Astrocyte (in vitro differentiated cells and primary cell): ENCODE measurements around the gene BBIP1. TPM values are rescaled to one million over a fixed set of nuclear protein-coding genes. Genes with fewer than 3 reads are reported as not detected.

Experiments
- DNase-seq: peaks from one replicate; pipeline ENCODE4 v3.0.0-alpha.2; 2010; ENCODE audit warnings: low read depth
- FAIRE-seq: peaks from 2 replicates; lab custom pipeline; 2011; peaks lifted over from hg19 to GRCh38; lab: Jason Lieb, UNC
- H2AFZ ChIP-seq: 2 replicates; pipeline ENCODE4 v1.6.0; 2012; ENCODE audit warnings: low read depth, low read length, inconsistent platforms
- H3K27ac ChIP-seq: 2 replicates; pipeline ENCODE4 v1.5.1; 2011; ENCODE audit warnings: low read depth, low read length, inconsistent platforms
- H3K27me3 ChIP-seq: 2 replicates; pipeline ENCODE4 v1.6.0; 2011; ENCODE audit warnings: low read length, inconsistent platforms; ENCODE audit not compliant: insufficient read depth
- H3K36me3 ChIP-seq: 2 replicates; pipeline ENCODE4 v1.5.1; 2011; ENCODE audit warnings: low read length, inconsistent platforms; ENCODE audit not compliant: insufficient read depth
- H3K4me1 ChIP-seq: 2 replicates; pipeline ENCODE4 v1.5.1; 2011; ENCODE audit warnings: low read length, inconsistent platforms; ENCODE audit not compliant: insufficient read depth
- H3K4me2 ChIP-seq: 2 replicates; pipeline ENCODE4 v1.6.0; 2012; ENCODE audit warnings: low read length, inconsistent platforms
- H3K4me3 ChIP-seq: 2 replicates; pipeline ENCODE4 v1.5.1; 2011; ENCODE audit warnings: low read depth, mild to moderate bottlenecking, low read length, inconsistent platforms; ENCODE audit not compliant: insufficient read depth
- H3K79me2 ChIP-seq: 2 replicates; pipeline ENCODE4 v1.6.0; 2012; ENCODE audit warnings: mild to moderate bottlenecking, low read length, inconsistent platforms; ENCODE audit not compliant: insufficient read depth
- H3K9ac ChIP-seq: 2 replicates; pipeline ENCODE4 v1.6.0; 2012; ENCODE audit warnings: mild to moderate bottlenecking, low read length, inconsistent platforms
- H3K9me3 ChIP-seq: 2 replicates; pipeline ENCODE4 v1.5.1; 2012; ENCODE audit warnings: low read depth, mild to moderate bottlenecking, low read length, inconsistent platforms; ENCODE audit not compliant: insufficient read depth
- H4K20me1 ChIP-seq: 2 replicates; pipeline ENCODE4 v1.6.0; 2012; ENCODE audit warnings: low read length, inconsistent platforms; ENCODE audit not compliant: insufficient read depth
- H3K27ac Mint-ChIP-seq: one replicate; pipeline ENCODE4 v1.8.0; 2021; ENCODE audit warnings: mild to moderate bottlenecking, mixed read lengths; ENCODE audit not compliant: unreplicated experiment
- H3K27me3 Mint-ChIP-seq: one replicate; pipeline ENCODE4 v1.8.0; 2021; ENCODE audit warnings: low read depth, mixed read lengths; ENCODE audit not compliant: unreplicated experiment
- H3K36me3 Mint-ChIP-seq: one replicate; pipeline ENCODE4 v1.8.0; 2021; ENCODE audit warnings: low read depth, mixed read lengths; ENCODE audit not compliant: unreplicated experiment
- H3K4me1 Mint-ChIP-seq: one replicate; pipeline ENCODE4 v1.8.0; 2021; ENCODE audit warnings: low read depth, mixed read lengths; ENCODE audit not compliant: unreplicated experiment
- H3K4me3 Mint-ChIP-seq: one replicate; pipeline ENCODE4 v1.8.0; 2021; ENCODE audit warnings: mild to moderate bottlenecking, moderate library complexity, mixed read lengths; ENCODE audit not compliant: unreplicated experiment
- H3K9me3 Mint-ChIP-seq: one replicate; pipeline ENCODE4 v1.8.0; 2021; ENCODE audit warnings: mild to moderate bottlenecking, mixed read lengths; ENCODE audit not compliant: unreplicated experiment
- EZH2 ChIP-seq: IDR thresholded peaks from 2 replicates; pipeline ENCODE4 v1.6.1; 2012; ENCODE audit warnings: mild to moderate bottlenecking, low read length, inconsistent platforms; ENCODE audit not compliant: insufficient read depth
- total RNA-seq: library from RNA; stranded (reverse); gene quantifications from 2 replicates; pipeline ENCODE4 v1.2.1, GENCODE V29; 2021
- TF ChIP-seq, protein P1 (sequence below): IDR thresholded peaks from 2 replicates; pipeline ENCODE4 v1.5.1; 2011; ENCODE audit warnings: low read depth, mild to moderate bottlenecking, inconsistent platforms, low read length, moderate library complexity; ENCODE audit not compliant: insufficient read depth

Gene BBIP1
- total RNA-seq, 1 donor from 2014 or later = 24.1 TPM

DNA sequence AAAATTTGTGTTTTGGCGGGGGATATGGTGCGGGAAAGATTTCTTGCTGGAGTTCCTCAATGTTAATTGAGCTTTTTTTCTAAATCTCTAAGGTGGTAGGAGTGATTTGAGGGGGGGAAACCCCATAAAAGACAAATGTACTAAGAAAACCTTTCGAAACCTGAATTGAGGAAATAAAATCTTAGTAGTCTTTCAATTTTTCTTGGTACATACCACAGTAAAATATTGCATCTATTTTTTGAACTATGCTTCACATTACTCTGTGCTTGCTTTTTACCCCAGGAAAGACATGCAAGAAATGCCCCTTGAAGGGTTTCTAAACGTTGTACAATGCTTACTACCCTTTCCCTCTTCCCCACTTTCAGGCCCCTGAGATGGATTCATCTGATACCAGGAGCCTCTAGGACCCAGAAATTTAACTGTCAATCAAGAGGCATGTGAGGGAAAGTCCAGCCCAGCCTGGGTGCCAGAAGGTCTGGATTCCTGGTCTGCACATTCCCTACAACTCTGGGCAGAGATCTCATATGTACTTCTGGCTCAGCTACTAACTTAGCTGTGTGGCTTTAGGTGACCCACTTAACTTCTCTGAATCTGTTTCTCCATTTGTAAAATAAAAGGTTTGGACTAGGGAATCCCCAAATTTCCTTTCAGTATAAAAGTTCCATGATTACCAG is 53.0 kb downstream of the BBIP1 start:
- Mint-ChIP-seq H3K27me3 (no peaks in the 10 kb centered on the region), H3K27ac (peak overlapping the region; percentile 34), H3K4me3 (no peak overlapping the region), H3K4me1 (peaks cover 27% of the 10 kb centered on the region), H3K9me3 (no peaks in the 10 kb centered on the region), H3K36me3 (no peaks in the 10 kb centered on the region)
- Histone ChIP-seq H3K9ac (no peak overlapping the region), H3K79me2 (no peaks in the 10 kb centered on the region), H3K4me3 (no peak overlapping the region), H3K4me1 (peaks cover 8% of the 10 kb centered on the region), H3K9me3 (no peaks in the 10 kb centered on the region), H4K20me1 (no peaks in the 10 kb centered on the region), H3K36me3 (no peaks in the 10 kb centered on the region), H3K27ac (no peak overlapping the region), H3K4me2 (peak overlapping the region; percentile 40), H2AFZ (no peak overlapping the region), H3K27me3 (no peaks in the 10 kb centered on the region)
- DNase-seq (no peak), FAIRE-seq (no peak)
- no peak for TF ChIP-seq EZH2
- TF ChIP-seq, protein P1, sequence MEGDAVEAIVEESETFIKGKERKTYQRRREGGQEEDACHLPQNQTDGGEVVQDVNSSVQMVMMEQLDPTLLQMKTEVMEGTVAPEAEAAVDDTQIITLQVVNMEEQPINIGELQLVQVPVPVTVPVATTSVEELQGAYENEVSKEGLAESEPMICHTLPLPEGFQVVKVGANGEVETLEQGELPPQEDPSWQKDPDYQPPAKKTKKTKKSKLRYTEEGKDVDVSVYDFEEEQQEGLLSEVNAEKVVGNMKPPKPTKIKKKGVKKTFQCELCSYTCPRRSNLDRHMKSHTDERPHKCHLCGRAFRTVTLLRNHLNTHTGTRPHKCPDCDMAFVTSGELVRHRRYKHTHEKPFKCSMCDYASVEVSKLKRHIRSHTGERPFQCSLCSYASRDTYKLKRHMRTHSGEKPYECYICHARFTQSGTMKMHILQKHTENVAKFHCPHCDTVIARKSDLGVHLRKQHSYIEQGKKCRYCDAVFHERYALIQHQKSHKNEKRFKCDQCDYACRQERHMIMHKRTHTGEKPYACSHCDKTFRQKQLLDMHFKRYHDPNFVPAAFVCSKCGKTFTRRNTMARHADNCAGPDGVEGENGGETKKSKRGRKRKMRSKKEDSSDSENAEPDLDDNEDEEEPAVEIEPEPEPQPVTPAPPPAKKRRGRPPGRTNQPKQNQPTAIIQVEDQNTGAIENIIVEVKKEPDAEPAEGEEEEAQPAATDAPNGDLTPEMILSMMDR = no peak

DNA sequence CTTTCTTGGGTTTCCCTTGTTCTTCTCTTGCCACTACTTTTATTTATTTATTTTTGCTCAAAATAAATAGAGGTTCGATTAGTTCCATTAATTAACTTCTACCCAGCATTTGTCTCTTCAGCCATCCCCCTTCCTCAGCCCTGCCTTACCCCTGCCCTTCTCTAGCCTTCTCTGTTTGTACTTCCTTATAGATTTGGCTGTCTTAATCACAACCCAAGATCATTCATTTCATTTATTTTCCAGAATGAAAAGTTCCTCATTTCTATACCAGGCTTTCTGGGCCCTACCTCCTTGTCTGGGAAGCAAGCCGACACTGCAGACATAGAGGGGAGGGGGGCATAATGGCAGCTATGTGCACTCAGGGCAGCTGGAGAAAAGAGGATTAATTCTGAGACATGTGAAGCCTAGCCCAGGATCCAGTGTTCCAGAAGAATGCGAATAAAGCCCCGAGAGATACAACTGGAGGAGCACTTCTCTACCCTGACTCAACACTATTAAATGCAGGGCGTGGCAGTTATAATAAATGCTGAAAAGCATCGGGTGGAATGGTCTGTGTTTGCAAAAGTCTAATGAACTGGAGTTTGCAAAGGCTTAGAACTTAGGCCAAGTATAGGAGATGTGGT is 53.7 kb downstream of the BBIP1 start:
- Histone ChIP-seq H3K36me3 (no peaks in the 10 kb centered on the region), H4K20me1 (no peaks in the 10 kb centered on the region), H3K27me3 (no peaks in the 10 kb centered on the region), H3K4me2 (peak overlapping the region; percentile 40), H3K79me2 (no peaks in the 10 kb centered on the region), H3K9ac (no peak overlapping the region), H3K4me1 (peaks cover 6% of the 10 kb centered on the region), H3K4me3 (no peak overlapping the region), H3K27ac (no peak overlapping the region), H3K9me3 (no peaks in the 10 kb centered on the region), H2AFZ (no peak overlapping the region)
- TF ChIP-seq, protein P1 = no peak
- no peak for TF ChIP-seq EZH2
- Mint-ChIP-seq H3K27me3 (no peaks in the 10 kb centered on the region), H3K36me3 (no peaks in the 10 kb centered on the region), H3K9me3 (no peaks in the 10 kb centered on the region), H3K27ac (peak overlapping the region; percentile 34), H3K4me1 (peaks cover 21% of the 10 kb centered on the region), H3K4me3 (no peak overlapping the region)
- FAIRE-seq (no peak), DNase-seq (peak; percentile 62)

GRCh38 chr10:110864662-110865140 is 54.3 kb downstream of the BBIP1 start:
- no peak overlapping the region for H3K4me3 Mint-ChIP-seq
- H3K9me3 Mint-ChIP-seq = no peaks in the 10 kb centered on the region
- no peak overlapping the region for H3K27ac ChIP-seq
- H3K79me2 ChIP-seq = no peaks in the 10 kb centered on the region
- no peak overlapping the region for H3K9ac ChIP-seq
- FAIRE-seq (no peak), DNase-seq (no peak)
- peaks cover 25% of the 10 kb centered on the region for H3K4me1 Mint-ChIP-seq
- peaks cover 6% of the 10 kb centered on the region for H3K4me1 ChIP-seq
- no peaks in the 10 kb centered on the region for H3K36me3 ChIP-seq
- H3K27me3 Mint-ChIP-seq = peaks cover 2% of the 10 kb centered on the region
- no peak overlapping the region for H3K4me3 ChIP-seq
- H3K27ac Mint-ChIP-seq = peak overlapping the region; percentile 10
- no peaks in the 10 kb centered on the region for H4K20me1 ChIP-seq
- TF ChIP-seq, protein P1 = no peak
- no peak for TF ChIP-seq EZH2
- peak overlapping the region; percentile 23 for H3K4me2 ChIP-seq
- H3K36me3 Mint-ChIP-seq = no peaks in the 10 kb centered on the region
- no peaks in the 10 kb centered on the region for H3K9me3 ChIP-seq
- peak overlapping the region; percentile 70 for H2AFZ ChIP-seq
- no peaks in the 10 kb centered on the region for H3K27me3 ChIP-seq
